Stomach (tissue), 9 donors: ENCODE data around the gene COA5. TPM values are rescaled to one million over a fixed set of nuclear protein-coding genes. Genes with fewer than 3 reads are reported as not detected.
A peak's percentile ranks its signal among the peaks of the same experiment; 100 is the strongest.

Source experiments
- DNase-seq, 2 donors: peaks; one replicate each; pipeline versions ENCODE4 v3.0.0 to v3.0.0-alpha.2; 2013 to 2019
- H3K27ac ChIP-seq, 5 donors: fragments of 200-600 bp in 4 of 5; sonication (generic) in 4 of 5; one replicate each; pipeline ENCODE4 v1.5.1; 2013 to 2019; ENCODE audit warnings: mild to moderate bottlenecking in 1 of 5, moderate library complexity in 1 of 5
- H3K27me3 ChIP-seq, 3 donors: fragments of 200-600 bp; sonication (generic); one replicate each; pipeline ENCODE4 v1.5.1; 2017 to 2019; ENCODE audit warnings: mixed run types in 1 of 3
- H3K36me3 ChIP-seq, 4 donors: fragments of 200-600 bp; sonication (generic); 1 replicate in 3 of 4; 2 replicates in 1 of 4; pipeline ENCODE4 v1.5.1; 2016 to 2019
- H3K4me1 ChIP-seq, 4 donors: fragments of 200-600 bp; sonication (generic); one replicate each; pipeline ENCODE4 v1.5.1; 2016 to 2019
- H3K4me3 ChIP-seq, 4 donors: fragments of 200-600 bp; sonication (generic) in 3 of 4; one replicate each; pipeline ENCODE4 v1.5.1; 2016 to 2019; ENCODE audit warnings: mild to moderate bottlenecking in 1 of 4
- H3K9me3 ChIP-seq, 4 donors: fragments of 200-600 bp; sonication (generic); one replicate each; pipeline ENCODE4 v1.5.1; 2016 to 2019
- EP300 ChIP-seq: sonication (generic); formaldehyde crosslinking; IDR thresholded peaks from one replicate; pipeline ENCODE4 v1.6.1; 2017; ENCODE audit warnings: antibody characterized with exemption
- POLR2A ChIP-seq, 4 donors: fragments of 450-650 bp; IDR thresholded peaks; one replicate each; pipeline ENCODE4 v1.6.1; 2016; ENCODE audit warnings: antibody characterized with exemption in 4 of 4, control low read depth in 2 of 4, mild to moderate bottlenecking in 1 of 4, moderate library complexity in 1 of 4
- POLR2AphosphoS5 ChIP-seq, 3 donors: sonication (generic); formaldehyde crosslinking; IDR thresholded peaks; one replicate each; pipeline ENCODE4 v1.6.1; 2016; ENCODE audit warnings: antibody characterized with exemption in 3 of 3
- WGBS, 5 donors: extraction: QIAGEN DNeasy Blood & Tissue Kit in 3 of 5; methylation state at CpG; one replicate each; pipeline versions ENCODE4 v1.1.5 to v1.1.7; 2013 to 2018; 5-methylcytosine and 5-hydroxymethylcytosine counted together
- intact Hi-C: fragments of 100-400 bp; cut with DNase I; formaldehyde crosslinking; loops from one replicate; pipeline ENCODE4 v1.15.1; 2023; ENCODE audit warnings: low total_unique reads
- polyA plus RNA-seq, 3 donors: library from polyadenylated mRNA; stranded (reverse); fragments of 200-250 nt; gene quantifications; one replicate each; pipeline ENCODE4 v1.2.3, GENCODE V29; 2013
- total RNA-seq, 5 donors: library from RNA; depleted of rRNA; stranded (reverse); fragments of >200 nt; gene quantifications; one replicate each; pipeline versions ENCODE4 v1.1.0 to v1.2.3, GENCODE V29; 2014 to 2016
- TF ChIP-seq, protein P1 (sequence below), 7 experiments: fragments of 450-650 bp in 4 of 7; fragments of 200-600 bp in 3 of 7; sonication (generic) in 3 of 7; IDR thresholded peaks; one replicate each; pipeline ENCODE4 v1.5.1; 2016 to 2019; ENCODE audit warnings: antibody characterized with exemption in 7 of 7, control low read depth in 2 of 7, mild to moderate bottlenecking in 1 of 7
- donor health status: healthy with polysubstance abuse.
- donor health status: Bipolar disorder and iron deficiency.
- donor health status: healthy.

The COA5 gene
- total and polyA plus RNA-seq, 8 donors = 1.2 to 60.6 (median 34.6) TPM

- H3K9me3 ChIP-seq = no peaks in the 10 kb centered on the region
- H3K27ac ChIP-seq = no peak overlapping the region
- WGBS, 5 donors = 95 to 96% (median 95%) methylated on average over 9 of the region's 9 CpGs
- H3K27me3 ChIP-seq = no peaks in the 10 kb centered on the region
- intact Hi-C loops = no loop called here
- no peak for TF ChIP-seq POLR2A (IDR thresholded peaks at IDR 0.05)
- TF ChIP-seq POLR2AphosphoS5 (IDR thresholded peaks at IDR 0.05) = no peak
- TF ChIP-seq, protein P1, sequence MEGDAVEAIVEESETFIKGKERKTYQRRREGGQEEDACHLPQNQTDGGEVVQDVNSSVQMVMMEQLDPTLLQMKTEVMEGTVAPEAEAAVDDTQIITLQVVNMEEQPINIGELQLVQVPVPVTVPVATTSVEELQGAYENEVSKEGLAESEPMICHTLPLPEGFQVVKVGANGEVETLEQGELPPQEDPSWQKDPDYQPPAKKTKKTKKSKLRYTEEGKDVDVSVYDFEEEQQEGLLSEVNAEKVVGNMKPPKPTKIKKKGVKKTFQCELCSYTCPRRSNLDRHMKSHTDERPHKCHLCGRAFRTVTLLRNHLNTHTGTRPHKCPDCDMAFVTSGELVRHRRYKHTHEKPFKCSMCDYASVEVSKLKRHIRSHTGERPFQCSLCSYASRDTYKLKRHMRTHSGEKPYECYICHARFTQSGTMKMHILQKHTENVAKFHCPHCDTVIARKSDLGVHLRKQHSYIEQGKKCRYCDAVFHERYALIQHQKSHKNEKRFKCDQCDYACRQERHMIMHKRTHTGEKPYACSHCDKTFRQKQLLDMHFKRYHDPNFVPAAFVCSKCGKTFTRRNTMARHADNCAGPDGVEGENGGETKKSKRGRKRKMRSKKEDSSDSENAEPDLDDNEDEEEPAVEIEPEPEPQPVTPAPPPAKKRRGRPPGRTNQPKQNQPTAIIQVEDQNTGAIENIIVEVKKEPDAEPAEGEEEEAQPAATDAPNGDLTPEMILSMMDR (IDR thresholded peaks at IDR 0.05) = no peak
- TF ChIP-seq EP300 = no peak
- peaks cover 16 to 46% (median 32%) of the 10 kb centered on the region in 4 donors for H3K4me1 ChIP-seq
- DNase-seq = no peak
- H3K36me3 ChIP-seq = peaks cover 36 to 90% (median 88%) of the 10 kb centered on the region in 4 donors
- H3K4me3 ChIP-seq = no peak overlapping the region
Measured at GRCh38 chr2:98614024-98614739, 5.9 kb upstream of the COA5 start.

DNA sequence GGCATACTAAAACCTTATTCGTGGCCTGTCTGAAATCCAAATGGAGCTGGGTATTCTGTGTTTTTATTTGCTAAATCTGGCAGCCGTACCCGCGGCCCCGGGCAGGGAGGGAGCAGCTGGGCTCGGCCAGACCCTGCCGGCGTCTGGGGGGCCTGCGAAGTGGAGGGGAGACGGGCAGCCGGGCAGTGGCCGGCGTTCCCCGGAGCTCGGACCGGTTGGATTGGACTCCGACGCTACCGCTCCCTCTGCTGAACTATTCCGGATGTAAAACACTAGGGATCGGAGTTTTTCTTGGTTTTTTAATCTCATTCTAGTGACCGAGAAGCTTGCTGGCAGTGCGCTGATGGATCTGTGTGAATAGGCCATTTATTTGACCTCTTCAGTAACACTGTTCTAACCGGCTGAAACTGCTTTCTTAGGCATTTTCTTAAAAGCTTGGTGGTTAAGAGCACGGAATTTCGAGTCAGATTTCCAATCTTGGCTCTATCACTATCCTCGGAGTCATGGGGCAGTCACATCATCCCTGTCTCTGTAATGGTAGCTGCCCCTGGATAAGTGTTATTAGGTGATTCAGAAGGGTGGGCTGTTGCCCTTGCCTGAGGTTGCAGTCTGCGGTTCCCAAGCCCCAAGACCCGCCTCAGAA, 771 bp upstream of the COA5 start:
- Histone ChIP-seq H3K4me1 (peaks cover 38 to 79% (median 62%) of the 10 kb centered on the region in 4 donors), H3K36me3 (peaks cover 14 to 47% (median 43%) of the 10 kb centered on the region in 4 donors), H3K27me3 (no peaks in the 10 kb centered on the region), H3K27ac (peak overlapping the region; percentile 97 to 99 (median 98)), H3K9me3 (no peaks in the 10 kb centered on the region), H3K4me3 (peak overlapping the region; percentile 86 to 99 (median 94))
- intact Hi-C loops = no loop called here
- TF ChIP-seq POLR2A (IDR thresholded peaks at IDR 0.05) (no peak), EP300 (no peak), POLR2AphosphoS5 (IDR thresholded peaks at IDR 0.05) (no peak)
- TF ChIP-seq, protein P1 (IDR thresholded peaks at IDR 0.05) = no peak
- peak in 1 of 2 donors; percentile 67 for DNase-seq
- 1 to 2% (median 1%) methylated on average over 29 of the region's 29 CpGs for WGBS, 5 donors

DNA sequence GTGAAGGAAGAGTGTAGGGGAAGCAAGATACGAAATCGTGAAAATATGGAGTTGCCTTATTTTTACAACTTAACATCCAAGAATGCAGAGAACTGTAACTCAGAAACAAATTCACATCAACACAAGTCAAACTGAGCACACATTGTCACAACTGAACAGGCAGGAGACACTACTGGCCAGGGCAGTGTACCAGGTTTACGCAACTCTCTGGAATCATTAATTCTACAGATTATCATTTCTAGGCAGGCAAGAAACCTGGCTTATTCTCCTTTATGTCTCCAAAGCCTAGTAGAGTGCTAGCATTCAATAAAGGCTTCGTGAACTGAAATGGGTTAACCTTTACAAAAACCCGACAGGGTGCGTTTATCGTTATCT, 584 bp downstream of the COA5 start:
- H3K36me3 ChIP-seq = peaks cover 11 to 46% (median 43%) of the 10 kb centered on the region in 4 donors

DNA sequence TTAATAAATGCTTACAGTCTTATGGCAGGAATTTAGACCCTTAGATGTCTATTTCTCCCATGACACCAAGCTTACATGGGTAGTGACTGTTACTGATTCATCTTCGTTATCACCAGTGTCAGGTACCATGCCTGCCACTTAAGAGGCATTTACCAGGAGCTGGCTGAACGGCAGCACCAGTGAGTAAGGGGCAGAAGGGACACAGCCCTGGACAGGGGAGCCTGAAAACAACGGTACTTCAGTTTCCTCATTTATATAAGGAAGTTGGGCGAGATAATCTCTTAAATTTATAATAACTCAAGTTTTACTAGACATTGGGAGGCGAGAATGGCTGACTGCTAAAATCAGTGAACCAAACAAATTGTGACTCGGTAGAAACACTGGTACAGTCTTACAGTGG, 1.2 kb downstream of the COA5 start:
- Histone ChIP-seq H3K4me3 (peak overlapping the region; percentile 86 to 99 (median 94)), H3K4me1 (peaks cover 38 to 72% (median 59%) of the 10 kb centered on the region in 4 donors), H3K27ac (peak overlapping the region in 2 of 5 donors; percentile 99), H3K36me3 (peaks cover 12 to 46% (median 43%) of the 10 kb centered on the region in 4 donors), H3K9me3 (no peaks in the 10 kb centered on the region), H3K27me3 (no peaks in the 10 kb centered on the region)
- no peak for DNase-seq
- TF ChIP-seq, protein P1 (IDR thresholded peaks at IDR 0.05) = no peak
- TF ChIP-seq POLR2AphosphoS5 (IDR thresholded peaks at IDR 0.05) (no peak), EP300 (no peak), POLR2A (IDR thresholded peaks at IDR 0.05) (no peak)
- 40 to 53% (median 47%) methylated on average over 6 of the region's 6 CpGs for WGBS, 5 donors
- intact Hi-C loops = no loop called here

More for the DNA sequence above, 584 bp downstream of the COA5 start:
- Histone ChIP-seq H3K9me3 (no peaks in the 10 kb centered on the region), H3K4me1 (peaks cover 38 to 75% (median 62%) of the 10 kb centered on the region in 4 donors), H3K27ac (peak overlapping the region; percentile 97 to 99 (median 98)), H3K4me3 (peak overlapping the region; percentile 86 to 99 (median 94)), H3K27me3 (no peaks in the 10 kb centered on the region)
- TF ChIP-seq, protein P1 (IDR thresholded peaks at IDR 0.05) = no peak
- TF ChIP-seq EP300 = no peak
- no peak for TF ChIP-seq POLR2AphosphoS5 (IDR thresholded peaks at IDR 0.05)
- TF ChIP-seq POLR2A (IDR thresholded peaks at IDR 0.05) = no peak
- intact Hi-C loops = no loop called here
- 1 to 6% (median 4%) methylated on average over 7 of the region's 7 CpGs for WGBS, 5 donors
- DNase-seq = no peak
